H9 (cell line): ENCODE measurements around the gene FDPS. TPM values are rescaled to one million over a fixed set of nuclear protein-coding genes. Genes with fewer than 3 reads are reported as not detected.

Source experiments
- DNase-seq: peaks from one replicate; pipeline ENCODE4 v3.0.0-alpha.2; 2017
- H2AFZ ChIP-seq: one replicate; pipeline ENCODE4 v1.6.1; 2013; ENCODE audit warnings: mild to moderate bottlenecking, low read length, control low read depth, moderate library complexity
- H2AK5ac ChIP-seq: 2 replicates; pipeline ENCODE4 v1.6.1; 2013; ENCODE audit warnings: low read length, control low read depth, mixed read lengths; ENCODE audit not compliant: insufficient read length
- H2BK120ac ChIP-seq: one replicate; pipeline ENCODE4 v1.6.1; 2013; ENCODE audit warnings: low read depth, mild to moderate bottlenecking, low read length, control low read depth, inconsistent platforms; ENCODE audit not compliant: poor library complexity, severe bottlenecking
- H2BK12ac ChIP-seq: 2 replicates; pipeline ENCODE4 v1.6.1; 2013; ENCODE audit warnings: low read length, control low read depth, mixed read lengths, low read depth; ENCODE audit not compliant: insufficient read length
- H2BK15ac ChIP-seq: 2 replicates; pipeline ENCODE4 v1.6.1; 2013; ENCODE audit warnings: low read depth, low read length, control low read depth
- H2BK20ac ChIP-seq: one replicate; pipeline ENCODE4 v1.6.1; 2013; ENCODE audit warnings: low read depth, mild to moderate bottlenecking, low read length, control low read depth, inconsistent platforms; ENCODE audit not compliant: poor library complexity, severe bottlenecking
- H2BK5ac ChIP-seq: 2 replicates; pipeline ENCODE4 v1.6.1; 2013; ENCODE audit warnings: low read length, control low read depth, mixed read lengths; ENCODE audit not compliant: insufficient read length
- H3K14ac ChIP-seq: 2 replicates; pipeline ENCODE4 v1.6.1; 2013; ENCODE audit warnings: low read length, control low read depth; ENCODE audit not compliant: insufficient read depth
- H3K18ac ChIP-seq: 2 replicates; pipeline ENCODE4 v1.6.1; 2013; ENCODE audit warnings: low read depth, mild to moderate bottlenecking, mixed read lengths, low read length, control low read depth; ENCODE audit not compliant: insufficient read length
- H3K23ac ChIP-seq: 2 replicates; pipeline ENCODE4 v1.6.1; 2013; ENCODE audit warnings: low read length, control low read depth, mixed read lengths, low read depth; ENCODE audit not compliant: insufficient read length
- H3K23me2 ChIP-seq: 2 replicates; pipeline ENCODE4 v1.6.1; 2013; ENCODE audit warnings: low read depth, mild to moderate bottlenecking, mixed read lengths, low read length, control low read depth; ENCODE audit not compliant: insufficient read length, poor library complexity, severe bottlenecking
- H3K27ac ChIP-seq: 2 replicates; pipeline ENCODE4 v1.5.1; 2013; ENCODE audit warnings: low read length, control low read depth, mixed read lengths, low read depth; ENCODE audit not compliant: insufficient read length
- H3K27me3 ChIP-seq: 2 replicates; pipeline ENCODE4 v1.6.1; 2013; ENCODE audit warnings: low read length, control low read depth, inconsistent platforms; ENCODE audit not compliant: insufficient read depth
- H3K4ac ChIP-seq: 2 replicates; pipeline ENCODE4 v1.6.1; 2013; ENCODE audit warnings: low read depth, mild to moderate bottlenecking, control low read depth, inconsistent platforms, low read length, moderate library complexity
- H3K4me1 ChIP-seq: 2 replicates; pipeline ENCODE4 v1.6.1; 2013; ENCODE audit warnings: low read length, control low read depth, inconsistent platforms; ENCODE audit not compliant: insufficient read depth
- H3K4me2 ChIP-seq: 2 replicates; pipeline ENCODE4 v1.6.1; 2013; ENCODE audit warnings: low read length, control low read depth, mixed read lengths; ENCODE audit not compliant: insufficient read length, insufficient read depth
- H3K56ac ChIP-seq: 2 replicates; pipeline ENCODE4 v1.6.1; 2013; ENCODE audit warnings: low read depth, mild to moderate bottlenecking, mixed read lengths, low read length, control low read depth; ENCODE audit not compliant: insufficient read length
- H3K79me1 ChIP-seq: 2 replicates; pipeline ENCODE4 v1.6.1; 2013; ENCODE audit warnings: low read depth, mild to moderate bottlenecking, moderate library complexity, low read length, control low read depth, inconsistent platforms; ENCODE audit not compliant: insufficient read depth, poor library complexity, severe bottlenecking
- H3K79me2 ChIP-seq: 2 replicates; pipeline ENCODE4 v1.6.1; 2013; ENCODE audit warnings: low read length, control low read depth, inconsistent platforms; ENCODE audit not compliant: insufficient read depth
- H3K9ac ChIP-seq: 2 replicates; pipeline ENCODE4 v1.6.1; 2013; ENCODE audit warnings: low read length, control low read depth, mixed read lengths; ENCODE audit not compliant: insufficient read length; ENCODE audit errors: extremely low read depth
- H3K9me3 ChIP-seq: one replicate; pipeline ENCODE4 v1.6.1; 2013; ENCODE audit warnings: low read depth, low read length, inconsistent platforms; ENCODE audit not compliant: control insufficient read depth
- H3T11ph ChIP-seq: one replicate; pipeline ENCODE4 v1.6.1; 2013; ENCODE audit warnings: mild to moderate bottlenecking, low read length, control low read depth, inconsistent platforms
- H4K20me1 ChIP-seq: one replicate; pipeline ENCODE4 v1.6.1; 2013; ENCODE audit not compliant: control insufficient read depth, insufficient read length, insufficient read depth
- H4K5ac ChIP-seq: 2 replicates; pipeline ENCODE4 v1.6.1; 2013; ENCODE audit warnings: low read depth, mild to moderate bottlenecking, mixed read lengths, low read length, control low read depth; ENCODE audit not compliant: insufficient read length
- H4K8ac ChIP-seq: replicated peaks from 2 replicates; pipeline ENCODE4 v1.6.1; 2013; ENCODE audit warnings: low read length, control low read depth, mixed read lengths, low read depth; ENCODE audit not compliant: insufficient read length
- H4K91ac ChIP-seq: 2 replicates; pipeline ENCODE4 v1.6.1; 2013; ENCODE audit warnings: low read depth, mild to moderate bottlenecking, moderate library complexity, mixed read lengths, low read length, control low read depth; ENCODE audit not compliant: insufficient read length
- H3K27ac Mint-ChIP-seq, 3 experiments: 2 replicates in 2 of 3; 3 replicates in 1 of 3; pipeline ENCODE4 v1.8.0; 2020 to 2021; ENCODE audit warnings: mixed read lengths in 3 of 3, mild to moderate bottlenecking in 1 of 3, moderate library complexity in 1 of 3
- H3K27me3 Mint-ChIP-seq: 2 replicates; pipeline ENCODE4 v1.8.0; 2021; ENCODE audit warnings: low read depth, mild to moderate bottlenecking, moderate library complexity, mixed read lengths
- H3K36me3 Mint-ChIP-seq, 3 experiments: 2 replicates in 2 of 3; 3 replicates in 1 of 3; pipeline ENCODE4 v1.8.0; 2020 to 2021; ENCODE audit warnings: low read depth in 3 of 3, mixed read lengths in 3 of 3; ENCODE audit not compliant: insufficient read depth in 1 of 3
- H3K4me1 Mint-ChIP-seq, 2 experiments: 2 replicates each; pipeline ENCODE4 v1.8.0; 2020; ENCODE audit warnings: mixed read lengths in 2 of 2
- H3K4me3 Mint-ChIP-seq, 2 experiments: 2 replicates in 1 of 2; 3 replicates in 1 of 2; pipeline ENCODE4 v1.8.0; 2020 to 2021; ENCODE audit warnings: mild to moderate bottlenecking in 2 of 2, mixed read lengths in 2 of 2, moderate library complexity in 1 of 2
- H3K9me3 Mint-ChIP-seq, 2 experiments: 2 replicates in 1 of 2; 3 replicates in 1 of 2; pipeline ENCODE4 v1.8.0; 2020; ENCODE audit warnings: mild to moderate bottlenecking in 2 of 2, mixed read lengths in 2 of 2, moderate library complexity in 1 of 2
- CTCF ChIP-seq: fragments of 200-600 bp; sonication (generic); conservative IDR thresholded peaks from 3 replicates; pipeline ENCODE4 v1.8.0; 2021; ENCODE audit warnings: antibody characterized with exemption, mild to moderate bottlenecking
- WGBS: extraction: QIAGEN DNeasy Blood & Tissue Kit; methylation state at CpG from one replicate; pipeline ENCODE4 v1.1.7; 2013; ENCODE audit warnings: missing lambda C conversion rate, low lambda C conversion rate, mixed read lengths; ENCODE audit not compliant: insufficient read length; ENCODE audit errors: extremely low coverage; 5-methylcytosine and 5-hydroxymethylcytosine counted together
- microRNA-seq: library from miRNA; unstranded; fragments of <30 nt; microRNA quantifications from one replicate; pipeline ENCODE4, GENCODE V29; 2020; ENCODE audit warnings: borderline microRNAs expressed
- total RNA-seq: library from RNA; stranded (reverse); gene quantifications from 2 replicates; pipeline ENCODE4 v1.2.1, GENCODE V29; 2021

FDPS gene
- total RNA-seq, 1 experiment from 2014 or later = 273 TPM

- no peaks in the 10 kb centered on the region for H3K4me1 Mint-ChIP-seq
- no peak overlapping the region for H3K18ac ChIP-seq
- no peak overlapping the region for H3K27ac Mint-ChIP-seq
- H2AK5ac ChIP-seq = no peak overlapping the region
- H4K5ac ChIP-seq = no peak overlapping the region
- H3K23me2 ChIP-seq = no peaks in the 10 kb centered on the region
- no peak overlapping the region for H2BK20ac ChIP-seq
- H3K4ac ChIP-seq = no peak overlapping the region
- H3K4me3 Mint-ChIP-seq = no peak overlapping the region
- H3K36me3 Mint-ChIP-seq = peaks cover 12 to 53% (median 38%) of the 10 kb centered on the region in 3 experiments; a peak in 6 of 7 replicates
- H2BK5ac ChIP-seq = no peak overlapping the region
- no peak overlapping the region for H3K27ac ChIP-seq
- no peak overlapping the region for H2BK15ac ChIP-seq
- H3K14ac ChIP-seq = no peak overlapping the region
- no peaks in the 10 kb centered on the region for H3K27me3 ChIP-seq
- H4K91ac ChIP-seq = no peak overlapping the region
- H4K20me1 ChIP-seq = no peaks in the 10 kb centered on the region
- no peaks in the 10 kb centered on the region for H3K79me2 ChIP-seq
- H2BK12ac ChIP-seq = no peak overlapping the region
- H3K56ac ChIP-seq = no peak overlapping the region
- no peak overlapping the region for H3K9ac ChIP-seq
- no peak for TF ChIP-seq CTCF
- H3K4me1 ChIP-seq = no peaks in the 10 kb centered on the region
- no peaks in the 10 kb centered on the region for H3K9me3 Mint-ChIP-seq
- no peaks in the 10 kb centered on the region for H3K9me3 ChIP-seq
- H3K4me2 ChIP-seq = no peak overlapping the region
- H3K79me1 ChIP-seq = no peaks in the 10 kb centered on the region
- DNase-seq = no peak
- H3K27me3 Mint-ChIP-seq = no peaks in the 10 kb centered on the region
- H3T11ph ChIP-seq = no peak overlapping the region
- no CpG with 5 or more reads among the region's 1 CpG for WGBS
- no peak overlapping the region for H3K23ac ChIP-seq
- H4K8ac ChIP-seq = no peak overlapping the region
- H2AFZ ChIP-seq = no peak overlapping the region
- H2BK120ac ChIP-seq = no peak overlapping the region
Observed at GRCh38 chr1:155360051-155360450, 51.4 kb downstream of the FDPS start.

Small RNA genes lying within 50 kb of the gene (microRNA-seq; reads per million reads assigned to microRNA genes)
- gene MIR555 = not detected

Other genes starting within 250 kb of the FDPS start
- gene EFNA4, start 245.1 kb upstream of the FDPS start, total RNA-seq = 11.7 and 11.8 TPM in 2 replicates
- 3.9 and 4.6 TPM in 2 replicates for gene EFNA3, start 230.0 kb upstream of the FDPS start, total RNA-seq
- 1.4 and 1.9 TPM in 2 replicates for gene EFNA1, start 181.0 kb upstream of the FDPS start, total RNA-seq
- 24.9 and 26.0 TPM in 2 replicates for gene SLC50A1, start 173.0 kb upstream of the FDPS start, total RNA-seq
- 47.4 and 48.5 TPM in 2 replicates for gene DPM3, start 168.3 kb upstream of the FDPS start, total RNA-seq
- gene KRTCAP2, start 135.6 kb upstream of the FDPS start, total RNA-seq = 149 and 152 TPM in 2 replicates
- gene TRIM46, start 135.0 kb upstream of the FDPS start, total RNA-seq = 16.5 and 18.4 TPM in 2 replicates
- 5.0 and 5.9 TPM in 2 replicates for gene THBS3, start 101.0 kb upstream of the FDPS start, total RNA-seq
- gene MTX1, start 100.2 kb upstream of the FDPS start, total RNA-seq = 43.6 and 45.0 TPM in 2 replicates
- 40.8 and 41.0 TPM in 2 replicates for gene ENTREP3, start 53.4 kb upstream of the FDPS start, total RNA-seq
- 52.5 and 54.0 TPM in 2 replicates for gene SCAMP3, start 46.5 kb upstream of the FDPS start, total RNA-seq
- 77.5 and 81.5 TPM in 2 replicates for gene CLK2, start 35.4 kb upstream of the FDPS start, total RNA-seq
- 4.7 and 5.4 TPM in 2 replicates for gene HCN3, start 31.4 kb upstream of the FDPS start, total RNA-seq
- gene PKLR, start 7.4 kb upstream of the FDPS start, total RNA-seq = 0.13 TPM in 1 of 2 replicates, not detected in the other
- 66.9 and 70.8 TPM in 2 replicates for gene RUSC1, start 12.0 kb downstream of the FDPS start, total RNA-seq